ENCODE measurements around the gene ANK3. TPM values are rescaled to one million over a fixed set of nuclear protein-coding genes. Genes with fewer than 3 reads are reported as not detected.
A peak's percentile ranks its signal among the peaks of the same experiment; 100 is the strongest.

ANK3 gene
- total RNA-seq, 2 experiments from 2014 or later, result 60.5 to 61.9 TPM

DNA sequence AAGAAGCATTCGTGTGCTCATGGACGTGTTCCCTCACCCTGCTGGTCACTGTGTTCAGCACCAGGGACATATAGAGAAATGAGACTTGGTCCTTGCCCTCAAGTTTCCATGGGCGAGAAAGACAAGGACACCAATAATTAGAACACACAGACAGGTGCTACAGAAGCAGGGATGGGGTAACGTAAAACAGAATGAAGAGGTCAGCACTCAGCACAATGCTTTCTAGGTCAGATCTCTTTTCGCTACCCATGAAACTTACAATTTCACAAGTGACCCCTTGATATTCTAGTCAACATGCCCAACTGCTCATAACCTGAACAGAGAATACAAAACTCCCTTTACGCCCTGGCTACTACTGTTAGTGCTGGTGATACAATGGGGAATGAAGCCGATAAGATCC is 6.0 kb upstream of the ANK3 start:
- Mint-ChIP-seq H3K36me3 (ENCODE audit: low read depth) (peaks cover 10% of the 10 kb centered on the region), H3K27me3 (no peaks in the 10 kb centered on the region), H3K4me3 (no peak overlapping the region), H3K4me1 (ENCODE audit: low read depth) (peaks cover 40% of the 10 kb centered on the region), H3K9me3 (no peaks in the 10 kb centered on the region), H3K27ac (no peak overlapping the region)
- DNase-seq (no peak), ATAC-seq (ENCODE audit: poor library complexity) (no peak)
- ChIA-PET POLR2A (no interaction called here), CTCF (no interaction called here)
- TF ChIP-seq, protein P1, sequence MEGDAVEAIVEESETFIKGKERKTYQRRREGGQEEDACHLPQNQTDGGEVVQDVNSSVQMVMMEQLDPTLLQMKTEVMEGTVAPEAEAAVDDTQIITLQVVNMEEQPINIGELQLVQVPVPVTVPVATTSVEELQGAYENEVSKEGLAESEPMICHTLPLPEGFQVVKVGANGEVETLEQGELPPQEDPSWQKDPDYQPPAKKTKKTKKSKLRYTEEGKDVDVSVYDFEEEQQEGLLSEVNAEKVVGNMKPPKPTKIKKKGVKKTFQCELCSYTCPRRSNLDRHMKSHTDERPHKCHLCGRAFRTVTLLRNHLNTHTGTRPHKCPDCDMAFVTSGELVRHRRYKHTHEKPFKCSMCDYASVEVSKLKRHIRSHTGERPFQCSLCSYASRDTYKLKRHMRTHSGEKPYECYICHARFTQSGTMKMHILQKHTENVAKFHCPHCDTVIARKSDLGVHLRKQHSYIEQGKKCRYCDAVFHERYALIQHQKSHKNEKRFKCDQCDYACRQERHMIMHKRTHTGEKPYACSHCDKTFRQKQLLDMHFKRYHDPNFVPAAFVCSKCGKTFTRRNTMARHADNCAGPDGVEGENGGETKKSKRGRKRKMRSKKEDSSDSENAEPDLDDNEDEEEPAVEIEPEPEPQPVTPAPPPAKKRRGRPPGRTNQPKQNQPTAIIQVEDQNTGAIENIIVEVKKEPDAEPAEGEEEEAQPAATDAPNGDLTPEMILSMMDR (IDR thresholded peaks at IDR 0.05), result no peak
- Histone ChIP-seq H3K27me3 (ENCODE audit: control insufficient read depth in 1 of 2, insufficient read depth in 2 of 2, low read length in 2 of 2) (no peaks in the 10 kb centered on the region), H3K36me3 (ENCODE audit: insufficient read depth, low read length) (no peaks in the 10 kb centered on the region), H3K27ac (ENCODE audit: low read depth in 1 of 2, low read length in 2 of 2) (no peak overlapping the region), H3K9me3 (ENCODE audit: control insufficient read depth in 1 of 2, insufficient read depth in 1 of 2, low read length in 2 of 2) (no peaks in the 10 kb centered on the region), H3K4me3 (ENCODE audit: low read length) (no peak overlapping the region), H3K4me1 (ENCODE audit: insufficient read depth, low read length) (no peaks in the 10 kb centered on the region)
- intact Hi-C loops (cut with DNase I, micrococcal nuclease), result no loop called here

DNA sequence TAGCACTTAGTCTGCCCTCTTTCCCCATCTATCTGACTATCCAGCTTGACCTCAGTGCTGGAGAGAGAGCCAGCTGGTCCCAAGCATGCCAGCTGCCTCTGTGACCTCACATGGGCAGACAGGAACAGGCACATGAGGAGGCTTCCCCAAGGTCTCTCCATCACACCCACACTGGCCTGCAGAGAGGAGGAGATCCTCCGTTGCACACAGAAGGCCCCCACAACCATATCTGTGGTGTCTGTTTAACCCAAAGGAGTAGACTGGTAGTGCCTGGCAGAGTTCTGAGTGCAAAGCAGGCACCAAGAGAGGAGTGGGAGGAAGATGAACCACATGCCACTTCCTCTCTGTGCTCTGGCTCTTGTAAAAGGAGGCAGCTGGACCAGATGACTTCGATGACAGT is 4.8 kb upstream of the ANK3 start:
- peak in 3 of 14 experiments; percentile 2 to 33 (median 10) for DNase-seq
- H3K27me3 ChIP-seq (ENCODE audit: control insufficient read depth in 1 of 2, insufficient read depth in 2 of 2, low read length in 2 of 2), result no peaks in the 10 kb centered on the region
- H3K36me3 ChIP-seq (ENCODE audit: insufficient read depth, low read length), result no peaks in the 10 kb centered on the region
- Mint-ChIP-seq H3K4me1 (ENCODE audit: low read depth) (peaks cover 49% of the 10 kb centered on the region), H3K27ac (no peak overlapping the region), H3K4me3 (no peak overlapping the region), H3K9me3 (no peaks in the 10 kb centered on the region), H3K36me3 (ENCODE audit: low read depth) (peaks cover 20% of the 10 kb centered on the region), H3K27me3 (no peaks in the 10 kb centered on the region)
- no peak overlapping the region for H3K27ac ChIP-seq (ENCODE audit: low read depth in 1 of 2, low read length in 2 of 2)
- POLR2A ChIA-PET, result no interaction called here
- TF ChIP-seq, protein P1 (IDR thresholded peaks at IDR 0.05), result no peak
- intact Hi-C loops (cut with DNase I, micrococcal nuclease), result no loop called here
- no peaks in the 10 kb centered on the region for H3K9me3 ChIP-seq (ENCODE audit: control insufficient read depth in 1 of 2, insufficient read depth in 1 of 2, low read length in 2 of 2)
- H3K4me3 ChIP-seq (ENCODE audit: low read length), result no peak overlapping the region
- ATAC-seq (ENCODE audit: poor library complexity), result peak; percentile 52
- H3K4me1 ChIP-seq (ENCODE audit: insufficient read depth, low read length), result no peaks in the 10 kb centered on the region
- CTCF ChIA-PET, result no interaction called here

DNA sequence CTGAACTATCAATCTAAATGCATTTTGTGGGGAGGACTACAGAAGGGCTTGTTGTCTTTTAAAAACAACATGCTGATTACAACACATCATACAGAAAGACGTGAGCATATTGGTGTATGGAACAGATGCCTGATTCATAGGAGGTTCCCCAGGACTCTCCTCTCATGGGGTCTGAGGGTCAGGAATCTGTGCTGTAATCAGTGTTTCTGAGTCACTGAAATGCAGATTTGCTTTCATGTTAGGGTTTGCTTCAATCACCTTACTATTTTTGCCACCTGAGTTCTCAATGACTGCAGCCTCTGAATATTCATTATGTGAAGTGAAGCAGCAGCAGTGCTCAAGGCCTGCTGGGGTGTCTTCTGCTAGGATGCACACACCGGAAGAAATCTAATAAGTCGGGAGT is 550 bp upstream of the ANK3 start:
- Histone ChIP-seq H3K9me3 (ENCODE audit: control insufficient read depth in 1 of 2, insufficient read depth in 1 of 2, low read length in 2 of 2) (no peaks in the 10 kb centered on the region), H3K36me3 (ENCODE audit: insufficient read depth, low read length) (no peaks in the 10 kb centered on the region), H3K27me3 (ENCODE audit: control insufficient read depth in 1 of 2, insufficient read depth in 2 of 2, low read length in 2 of 2) (no peaks in the 10 kb centered on the region), H3K4me1 (ENCODE audit: insufficient read depth, low read length) (no peaks in the 10 kb centered on the region), H3K4me3 (ENCODE audit: low read length) (no peak overlapping the region), H3K27ac (ENCODE audit: low read depth in 1 of 2, low read length in 2 of 2) (no peak overlapping the region)
- ChIA-PET POLR2A (no interaction called here), CTCF (interaction anchor here (0.5 kb wide), 1 partner anchor 42 kb away, joined by 4 read pairs; no protein-coding TSS in a partner anchor)
- ATAC-seq (ENCODE audit: poor library complexity) (no peak), DNase-seq (no peak)
- H3K27ac Mint-ChIP-seq, result no peak overlapping the region
- H3K4me1 Mint-ChIP-seq (ENCODE audit: low read depth), result peaks cover 34% of the 10 kb centered on the region
- H3K27me3 Mint-ChIP-seq, result no peaks in the 10 kb centered on the region
- TF ChIP-seq, protein P1 (IDR thresholded peaks at IDR 0.05), result no peak
- no peak overlapping the region for H3K4me3 Mint-ChIP-seq
- intact Hi-C loops (cut with DNase I, micrococcal nuclease), result no loop called here
- peaks cover 20% of the 10 kb centered on the region for H3K36me3 Mint-ChIP-seq (ENCODE audit: low read depth)
- no peaks in the 10 kb centered on the region for H3K9me3 Mint-ChIP-seq
